Colonic mucosa (tissue), 4 donors: ENCODE results near the gene SYNPR. TPM values are rescaled to one million over a fixed set of nuclear protein-coding genes. Genes with fewer than 3 reads are reported as not detected.
"Not testable (repeated sequence)": the region's sequence is repeated elsewhere in the genome, so short reads cannot be mapped to it uniquely, and the experiment has no call there.

Source experiments
- DNase-seq: peaks from one replicate; pipeline ENCODE4 v3.0.0-alpha.2; 2020
- H3K27ac ChIP-seq: fragments of 200-600 bp; one replicate; pipeline ENCODE4 v1.8.0; 2021
- H3K27me3 ChIP-seq: fragments of 200-600 bp; one replicate; pipeline ENCODE4 v1.8.0; 2021
- H3K36me3 ChIP-seq: fragments of 200-600 bp; one replicate; pipeline ENCODE4 v1.8.0; 2021
- H3K4me1 ChIP-seq: fragments of 200-600 bp; one replicate; pipeline ENCODE4 v1.8.0; 2021; ENCODE audit warnings: mild to moderate bottlenecking
- H3K4me3 ChIP-seq: fragments of 200-600 bp; one replicate; pipeline ENCODE4 v1.8.0; 2021
- H3K9ac ChIP-seq, 2 donors: one replicate each; pipeline ENCODE4 v1.7.0; 2013; ENCODE audit warnings: control low read depth in 2 of 2, low read depth in 2 of 2, low read length in 2 of 2
- H3K9me3 ChIP-seq: fragments of 200-600 bp; one replicate; pipeline ENCODE4 v1.8.0; 2021
- intact Hi-C: fragments of 100-400 bp; cut with DNase I; formaldehyde crosslinking; loops from one replicate; pipeline ENCODE4 v1.14.1; 2022
- total RNA-seq, 2 donors: library from RNA; stranded (reverse); fragmentation: NEBNext Ultra II Directional in 1 of 2; extraction: Animal tissue kit (Norgen Biotek cat#: 25700) in 1 of 2; gene quantifications; one replicate each; pipeline ENCODE4 v1.2.1, GENCODE V29; 2021
- TF ChIP-seq, protein P1 (sequence below): fragments of 200-600 bp; IDR thresholded peaks from one replicate; pipeline ENCODE4 v1.8.0; 2022; ENCODE audit warnings: antibody characterized with exemption, mild to moderate bottlenecking
- donor health status: healthy.
- donor health status: DM: no; HTN: no; CAD: no.
- donor health status: DM: no; HTN: no; CAD: no.

Gene SYNPR
- total RNA-seq, 2 donors from 2014 or later, result 0.17 TPM; not detected in 1

DNA sequence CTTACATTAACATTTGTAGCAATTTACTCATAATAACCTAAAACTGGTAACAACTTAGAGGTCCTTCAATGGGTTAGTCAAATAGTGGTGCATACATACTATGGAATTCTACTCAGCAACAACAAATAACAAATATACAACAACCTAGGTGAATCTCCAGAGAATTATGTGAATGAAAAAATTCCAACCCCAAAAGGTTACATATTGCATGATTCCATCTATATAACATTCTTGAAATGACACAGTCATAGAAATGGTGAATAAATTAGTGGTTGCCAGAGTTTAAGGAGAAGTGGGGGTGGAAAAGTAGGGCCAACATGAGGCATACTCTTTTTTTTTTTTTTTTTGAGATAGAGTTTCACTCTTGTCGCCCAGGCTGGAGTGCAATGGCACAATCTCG, 361.7 kb downstream of the SYNPR start:
- Histone ChIP-seq H3K36me3 (no peaks in the 10 kb centered on the region), H3K27me3 (no peaks in the 10 kb centered on the region), H3K9ac (no peak overlapping the region), H3K4me3 (no peak overlapping the region), H3K9me3 (no peaks in the 10 kb centered on the region), H3K27ac (no peak overlapping the region), H3K4me1 (no peaks in the 10 kb centered on the region)
- TF ChIP-seq, protein P1, sequence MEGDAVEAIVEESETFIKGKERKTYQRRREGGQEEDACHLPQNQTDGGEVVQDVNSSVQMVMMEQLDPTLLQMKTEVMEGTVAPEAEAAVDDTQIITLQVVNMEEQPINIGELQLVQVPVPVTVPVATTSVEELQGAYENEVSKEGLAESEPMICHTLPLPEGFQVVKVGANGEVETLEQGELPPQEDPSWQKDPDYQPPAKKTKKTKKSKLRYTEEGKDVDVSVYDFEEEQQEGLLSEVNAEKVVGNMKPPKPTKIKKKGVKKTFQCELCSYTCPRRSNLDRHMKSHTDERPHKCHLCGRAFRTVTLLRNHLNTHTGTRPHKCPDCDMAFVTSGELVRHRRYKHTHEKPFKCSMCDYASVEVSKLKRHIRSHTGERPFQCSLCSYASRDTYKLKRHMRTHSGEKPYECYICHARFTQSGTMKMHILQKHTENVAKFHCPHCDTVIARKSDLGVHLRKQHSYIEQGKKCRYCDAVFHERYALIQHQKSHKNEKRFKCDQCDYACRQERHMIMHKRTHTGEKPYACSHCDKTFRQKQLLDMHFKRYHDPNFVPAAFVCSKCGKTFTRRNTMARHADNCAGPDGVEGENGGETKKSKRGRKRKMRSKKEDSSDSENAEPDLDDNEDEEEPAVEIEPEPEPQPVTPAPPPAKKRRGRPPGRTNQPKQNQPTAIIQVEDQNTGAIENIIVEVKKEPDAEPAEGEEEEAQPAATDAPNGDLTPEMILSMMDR, result no peak
- intact Hi-C loops, result no loop called here
- DNase-seq, result no peak

DNA sequence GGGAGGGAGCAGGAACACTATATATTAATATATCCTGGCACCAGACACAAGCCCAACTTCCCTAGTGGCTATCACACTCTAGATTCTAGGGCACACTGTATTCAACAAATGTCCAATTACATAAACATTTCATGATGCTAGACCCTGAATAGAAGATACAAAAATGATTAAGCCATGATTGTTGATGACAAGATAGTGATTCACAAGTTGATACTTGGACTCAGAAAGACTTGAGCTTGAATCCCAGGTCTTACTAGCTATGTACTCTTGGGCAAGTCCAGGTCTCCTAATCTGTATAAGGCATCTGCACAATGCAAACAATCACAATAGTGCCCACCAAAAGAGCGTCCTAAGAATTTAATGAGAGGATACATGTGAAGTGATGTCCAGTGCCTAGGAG, 364.4 kb downstream of the SYNPR start:
- TF ChIP-seq, protein P1, result no peak
- H3K27me3 ChIP-seq, result no peaks in the 10 kb centered on the region
- H3K4me1 ChIP-seq, result no peaks in the 10 kb centered on the region
- H3K4me3 ChIP-seq, result no peak overlapping the region
- intact Hi-C loops, result no loop called here
- no peak overlapping the region for H3K9ac ChIP-seq
- no peak for DNase-seq
- H3K36me3 ChIP-seq, result no peaks in the 10 kb centered on the region
- no peaks in the 10 kb centered on the region for H3K9me3 ChIP-seq
- H3K27ac ChIP-seq, result no peak overlapping the region

DNA sequence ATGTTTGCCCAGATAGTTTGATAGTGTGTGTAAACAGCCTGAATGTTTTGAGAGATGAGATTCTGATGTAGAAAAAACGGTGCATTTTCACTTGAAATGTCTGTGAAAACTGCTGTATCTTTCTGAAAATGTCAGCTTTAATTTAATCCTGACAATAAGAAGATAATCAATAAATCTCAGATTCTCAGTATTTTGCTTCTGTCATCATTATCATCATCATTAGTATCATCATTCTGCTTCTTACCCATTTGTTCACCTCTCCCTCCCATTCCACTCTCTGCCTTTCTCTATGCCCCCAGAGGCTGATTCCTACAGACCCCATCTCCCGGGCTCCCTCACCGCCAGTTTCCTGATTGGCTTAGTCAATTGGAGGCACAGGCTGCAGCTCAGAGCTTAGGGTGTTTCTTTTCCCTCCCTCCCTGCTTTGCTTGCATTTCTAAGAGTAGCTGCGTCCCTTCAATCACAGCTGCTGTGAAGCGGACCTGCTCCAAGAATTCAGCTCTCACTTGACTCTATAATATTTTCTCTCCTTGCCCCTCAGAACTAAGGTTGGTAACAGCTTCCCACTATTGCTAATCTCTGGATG, 366.2 kb downstream of the SYNPR start:
- no peak overlapping the region for H3K9ac ChIP-seq
- H3K9me3 ChIP-seq, result no peaks in the 10 kb centered on the region
- intact Hi-C loops, result no loop called here
- TF ChIP-seq, protein P1, result no peak
- no peak for DNase-seq
- no peaks in the 10 kb centered on the region for H3K4me1 ChIP-seq
- H3K36me3 ChIP-seq, result no peaks in the 10 kb centered on the region
- H3K4me3 ChIP-seq, result no peak overlapping the region
- H3K27ac ChIP-seq, result no peak overlapping the region
- no peaks in the 10 kb centered on the region for H3K27me3 ChIP-seq

DNA sequence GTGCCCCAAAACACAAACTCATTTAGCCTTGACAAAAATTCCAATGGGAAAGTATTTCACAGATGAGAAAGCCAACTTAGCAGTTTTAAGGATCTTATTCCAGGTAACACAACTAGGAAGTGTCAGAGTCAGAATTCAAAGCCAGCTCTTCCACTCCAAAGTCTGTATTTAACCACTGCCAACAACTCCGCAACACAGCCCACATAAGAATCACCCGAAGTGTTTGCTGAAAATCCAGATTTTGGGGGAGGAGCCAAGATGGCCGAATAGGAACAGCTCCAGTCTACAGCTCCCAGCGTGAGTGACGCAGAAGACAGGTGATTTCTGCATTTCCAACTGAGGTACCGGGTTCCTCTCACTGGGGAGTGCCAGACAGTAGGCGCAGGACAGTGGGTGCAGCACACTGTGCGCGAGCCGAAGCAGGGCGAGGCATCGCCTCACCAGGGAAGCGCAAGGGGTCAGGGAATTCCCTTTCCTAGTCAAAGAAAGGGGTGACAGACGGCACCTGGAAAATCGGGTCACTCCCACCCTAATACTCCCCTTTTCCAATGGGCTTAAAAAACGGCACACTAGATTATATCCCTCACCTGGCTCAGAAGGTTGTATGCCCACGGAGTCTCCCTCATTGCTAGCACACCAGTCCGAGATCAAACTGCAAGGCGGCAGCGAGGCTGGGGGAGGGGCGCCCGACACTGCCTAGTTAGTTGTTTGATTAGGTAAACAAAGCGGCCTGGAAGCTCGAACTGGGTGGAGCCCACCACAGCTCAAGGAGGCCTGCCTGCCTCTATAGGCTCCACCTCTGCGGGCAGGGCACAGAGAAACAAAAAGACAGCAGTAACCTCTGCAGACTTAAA, 367.0 kb downstream of the SYNPR start:
- peak overlapping the region; percentile 21 for H3K4me3 ChIP-seq
- not testable (repeated sequence) for H3K27me3 ChIP-seq
- H3K27ac ChIP-seq, result peak overlapping the region; percentile 28

DNA sequence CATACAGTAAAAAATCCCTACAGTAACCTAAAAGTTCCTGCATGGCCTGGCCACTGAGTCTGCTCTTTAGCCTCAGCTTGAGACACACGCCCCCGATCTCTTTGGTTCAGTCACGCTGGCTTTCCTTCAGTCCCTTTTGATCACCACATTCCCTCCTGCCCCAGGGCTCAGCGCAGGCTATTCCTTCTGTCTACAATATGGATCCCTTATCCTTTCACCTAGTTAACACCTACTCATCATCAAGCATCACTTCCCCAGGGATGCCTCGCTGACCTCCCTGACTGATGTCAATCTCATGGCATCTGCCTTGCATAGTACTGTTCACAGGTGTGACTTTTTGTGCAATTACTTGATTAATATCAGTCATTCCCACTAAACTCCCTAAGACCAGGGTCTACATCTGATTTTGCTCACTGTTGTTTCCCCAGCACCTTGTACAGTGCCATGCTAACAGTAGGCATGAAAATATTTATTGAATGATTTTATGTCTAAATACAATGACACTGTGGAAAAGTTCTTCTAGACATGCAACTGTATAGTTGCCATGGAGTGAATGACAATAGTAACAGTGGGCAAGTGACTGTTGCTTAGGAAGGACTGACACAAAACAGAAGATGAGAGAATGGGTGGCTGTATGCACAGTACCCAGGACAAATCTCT, 374.1 kb downstream of the SYNPR start, which contains the start of gene SNTN:
Gene SNTN (plus strand): TSS at position 610 of the 660 bp plus-strand sequence. CDS start 13 bp downstream, at position 623.
- H3K4me1 ChIP-seq, result no peaks in the 10 kb centered on the region
- TF ChIP-seq, protein P1, result no peak
- H3K36me3 ChIP-seq, result no peaks in the 10 kb centered on the region
- H3K27ac ChIP-seq, result no peak within 1 kb of the TSS
- no peak for DNase-seq
- H3K9ac ChIP-seq, result no peak within 1 kb of the TSS
- no peaks in the 10 kb centered on the region for H3K9me3 ChIP-seq
- intact Hi-C loops, result no loop called here
- H3K27me3 ChIP-seq, result no peaks in the 10 kb centered on the region
- no peak within 1 kb of the TSS for H3K4me3 ChIP-seq

More for the DNA sequence above, 367.0 kb downstream of the SYNPR start:
- H3K9me3 ChIP-seq, H3K9ac ChIP-seq, H3K4me1 ChIP-seq, H3K36me3 ChIP-seq, intact Hi-C loops: not testable (repeated sequence)
- peak; percentile 78 for DNase-seq
